Activated naive CD4-positive, alpha-beta T cell treated with anti-CD3 and anti-CD28 coated beads, Interleukin-2, amount 10 ng/mL, durations not matched to agents 7 days and 5 days (primary cell): Measurements from ENCODE around the gene ZNF791.
A peak's percentile ranks its signal among the peaks of the same experiment; 100 is the strongest.
"Not testable (repeated sequence)": the region's sequence is repeated elsewhere in the genome, so short reads cannot be mapped to it uniquely, and the experiment has no call there.

Experiments used
- CTCF ChIA-PET: fragments of 350-600 bp; sonication (Branson Sonifier 250); formaldehyde crosslinking; loops from one replicate; lab custom pipeline; 2021; ENCODE audit warnings: antibody characterized with exemption; lab: Charles Lee
- DNase-seq: peaks from one replicate; pipeline ENCODE4 v3.0.0-alpha.2; 2020
- H3K27ac Mint-ChIP-seq: one replicate; pipeline ENCODE4 v1.8.0; 2021; ENCODE audit warnings: mild to moderate bottlenecking, moderate library complexity, mixed read lengths
- H3K27me3 Mint-ChIP-seq: one replicate; pipeline ENCODE4 v1.8.0; 2021; ENCODE audit warnings: mild to moderate bottlenecking, mixed read lengths
- H3K36me3 Mint-ChIP-seq: one replicate; pipeline ENCODE4 v1.8.0; 2021; ENCODE audit warnings: mixed read lengths
- H3K4me1 Mint-ChIP-seq: one replicate; pipeline ENCODE4 v1.8.0; 2021; ENCODE audit warnings: mixed read lengths
- H3K4me3 Mint-ChIP-seq: one replicate; pipeline ENCODE4 v1.8.0; 2021; ENCODE audit warnings: mild to moderate bottlenecking, moderate library complexity, mixed read lengths
- H3K9me3 Mint-ChIP-seq: one replicate; pipeline ENCODE4 v1.8.0; 2021; ENCODE audit warnings: mixed read lengths

Gene ZNF791

GRCh38 chr19:12666265-12667048, 55.7 kb downstream of the ZNF791 start, which contains the start of the genes MAN2B1 and WDR83:
TSS of gene MAN2B1 (minus strand) at chr19:12666742. CDS start at chr19:12666701, 41 bp downstream.
TSS of gene WDR83 (plus strand) at chr19:12666807. CDS start at chr19:12669791, 2,984 bp downstream.
- H3K4me3 Mint-ChIP-seq: peak within 1 kb of the TSS; percentile 82
- peaks cover 30% of the 10 kb centered on the region for H3K36me3 Mint-ChIP-seq
- H3K27ac Mint-ChIP-seq: peak within 1 kb of the TSS; percentile 81
- H3K9me3 Mint-ChIP-seq: no peaks in the 10 kb centered on the region
- DNase-seq: peak; percentile 85
- no peaks in the 10 kb centered on the region for H3K27me3 Mint-ChIP-seq
- H3K4me1 Mint-ChIP-seq: peaks cover 62% of the 10 kb centered on the region
- CTCF ChIA-PET: interaction anchor here (0.7 to 2.0 kb wide), 4 partner anchors 10 to 102 kb away, joined by 3 to 13 read pairs (median 4); no protein-coding TSS in a partner anchor

GRCh38 chr19:12667731-12668302, 57.1 kb downstream of the ZNF791 start:
- H3K4me3 Mint-ChIP-seq: peak overlapping the region; percentile 82
- H3K27ac Mint-ChIP-seq: peak overlapping the region; percentile 99
- no peaks in the 10 kb centered on the region for H3K27me3 Mint-ChIP-seq
- peaks cover 68% of the 10 kb centered on the region for H3K4me1 Mint-ChIP-seq
- CTCF ChIA-PET: interaction anchor here (0.7 to 1.0 kb wide), 4 partner anchors 59 to 870 kb away, joined by 3 read pairs; no protein-coding TSS in a partner anchor
- no peaks in the 10 kb centered on the region for H3K9me3 Mint-ChIP-seq
- H3K36me3 Mint-ChIP-seq: peaks cover 38% of the 10 kb centered on the region
- DNase-seq: no peak

GRCh38 chr19:12668346-12668745, 57.6 kb downstream of the ZNF791 start:
- Mint-ChIP-seq H3K27ac (peak overlapping the region; percentile 99), H3K9me3 (no peaks in the 10 kb centered on the region), H3K36me3 (peaks cover 35% of the 10 kb centered on the region), H3K27me3 (no peaks in the 10 kb centered on the region), H3K4me1 (peaks cover 67% of the 10 kb centered on the region), H3K4me3 (peak overlapping the region; percentile 82)
- CTCF ChIA-PET: interaction anchor here (0.7 to 1.0 kb wide), 4 partner anchors 59 to 871 kb away, joined by 3 read pairs; no protein-coding TSS in a partner anchor
- DNase-seq: no peak

- H3K27ac Mint-ChIP-seq: peak overlapping the region; percentile 99
- peak; percentile 82 for DNase-seq
- peak overlapping the region; percentile 82 for H3K4me3 Mint-ChIP-seq
- peaks cover 62% of the 10 kb centered on the region for H3K4me1 Mint-ChIP-seq
- H3K27me3 Mint-ChIP-seq: no peaks in the 10 kb centered on the region
- H3K9me3 Mint-ChIP-seq: no peaks in the 10 kb centered on the region
- peaks cover 31% of the 10 kb centered on the region for H3K36me3 Mint-ChIP-seq
- CTCF ChIA-PET: interaction anchor here (0.9 to 1.3 kb wide), 3 partner anchors 29 to 871 kb away, joined by 3 read pairs; no protein-coding TSS in a partner anchor
Observed at GRCh38 chr19:12668932-12669269, 58.2 kb downstream of the ZNF791 start.

GRCh38 chr19:12669270-12670158, 58.8 kb downstream of the ZNF791 start:
- H3K4me3 Mint-ChIP-seq: peak overlapping the region; percentile 82
- DNase-seq: peak; percentile 78
- peaks cover 59% of the 10 kb centered on the region for H3K4me1 Mint-ChIP-seq
- no peaks in the 10 kb centered on the region for H3K27me3 Mint-ChIP-seq
- peaks cover 30% of the 10 kb centered on the region for H3K36me3 Mint-ChIP-seq
- H3K9me3 Mint-ChIP-seq: no peaks in the 10 kb centered on the region
- CTCF ChIA-PET: interaction anchor here (0.6 to 1.3 kb wide), 2 partner anchors 30 to 59 kb away, joined by 3 read pairs; no protein-coding TSS in a partner anchor
- peak overlapping the region; percentile 99 for H3K27ac Mint-ChIP-seq

- Mint-ChIP-seq H3K27me3 (no peaks in the 10 kb centered on the region), H3K36me3 (peaks cover 28% of the 10 kb centered on the region), H3K9me3 (no peaks in the 10 kb centered on the region), H3K4me3 (peak overlapping the region; percentile 82), H3K4me1 (peaks cover 51% of the 10 kb centered on the region), H3K27ac (peak overlapping the region; percentile 99)
- CTCF ChIA-PET: interaction anchor here (0.6 to 6.4 kb wide), 5 partner anchors 10 to 106 kb away, joined by 3 to 35 read pairs (median 5); no protein-coding TSS in a partner anchor
- DNase-seq: no peak
Observed at GRCh38 chr19:12670159-12670928, 59.6 kb downstream of the ZNF791 start.

GRCh38 chr19:12672744-12673143, 62.0 kb downstream of the ZNF791 start:
- Mint-ChIP-seq H3K36me3 (peaks cover 46% of the 10 kb centered on the region), H3K4me1 (peaks cover 47% of the 10 kb centered on the region), H3K9me3 (no peaks in the 10 kb centered on the region), H3K27ac (no peak overlapping the region), H3K4me3 (no peak overlapping the region), H3K27me3 (no peaks in the 10 kb centered on the region)
- no peak for DNase-seq
- CTCF ChIA-PET: interaction anchor here (1.0 to 6.4 kb wide), 10 partner anchors 12 to 749 kb away, joined by 3 to 35 read pairs (median 4); partner anchors contain the start of gene ZNF709

- Mint-ChIP-seq H3K4me3 (no peak overlapping the region), H3K9me3 (no peaks in the 10 kb centered on the region), H3K27me3 (no peaks in the 10 kb centered on the region), H3K4me1 (peaks cover 36% of the 10 kb centered on the region), H3K36me3 (peaks cover 54% of the 10 kb centered on the region), H3K27ac (no peak overlapping the region)
- no peak for DNase-seq
- CTCF ChIA-PET: interaction anchor here (1.6 to 6.4 kb wide), 2 partner anchors 112 to 114 kb away, joined by 5 to 35 read pairs; no protein-coding TSS in a partner anchor
Observed at GRCh38 chr19:12675399-12675798, 64.7 kb downstream of the ZNF791 start.

GRCh38 chr19:12675940-12676339, 65.2 kb downstream of the ZNF791 start:
- DNase-seq: no peak

GRCh38 chr19:12676384-12676792, 65.7 kb downstream of the ZNF791 start:
- CTCF ChIA-PET: interaction anchor here (0.7 to 6.4 kb wide), 9 partner anchors 10 to 171 kb away, joined by 3 to 35 read pairs (median 4); partner anchors contain the start of genes MAN2B1, WDR83 and ZNF564
- Mint-ChIP-seq H3K27ac (no peak overlapping the region), H3K9me3 (no peaks in the 10 kb centered on the region), H3K4me3 (no peak overlapping the region), H3K4me1 (peaks cover 35% of the 10 kb centered on the region), H3K36me3 (peaks cover 60% of the 10 kb centered on the region), H3K27me3 (no peaks in the 10 kb centered on the region)
- DNase-seq: peak; percentile 92

More at GRCh38 chr19:12675940-12676339, 65.2 kb downstream of the ZNF791 start:
- no peak overlapping the region for H3K4me3 Mint-ChIP-seq
- no peaks in the 10 kb centered on the region for H3K27me3 Mint-ChIP-seq
- no peak overlapping the region for H3K27ac Mint-ChIP-seq
- H3K36me3 Mint-ChIP-seq: peaks cover 55% of the 10 kb centered on the region
- H3K4me1 Mint-ChIP-seq: peaks cover 32% of the 10 kb centered on the region
- CTCF ChIA-PET: interaction anchor here (1.1 to 6.4 kb wide), 6 partner anchors 10 to 172 kb away, joined by 3 to 35 read pairs (median 4); partner anchors contain the start of genes MAN2B1 and WDR83
- no peaks in the 10 kb centered on the region for H3K9me3 Mint-ChIP-seq

GRCh38 chr19:12676928-12677327, 66.2 kb downstream of the ZNF791 start:
- peaks cover 60% of the 10 kb centered on the region for H3K36me3 Mint-ChIP-seq
- no peaks in the 10 kb centered on the region for H3K27me3 Mint-ChIP-seq
- H3K4me3 Mint-ChIP-seq: no peak overlapping the region
- CTCF ChIA-PET: interaction anchor here (0.7 to 2.2 kb wide), 8 partner anchors 11 to 171 kb away, joined by 3 to 6 read pairs (median 4); partner anchors contain the start of genes MAN2B1, WDR83 and ZNF564
- H3K4me1 Mint-ChIP-seq: peaks cover 31% of the 10 kb centered on the region
- no peak overlapping the region for H3K27ac Mint-ChIP-seq
- no peak for DNase-seq
- H3K9me3 Mint-ChIP-seq: no peaks in the 10 kb centered on the region

GRCh38 chr19:12678039-12678438, 67.3 kb downstream of the ZNF791 start:
- H3K36me3 Mint-ChIP-seq: peaks cover 52% of the 10 kb centered on the region
- CTCF ChIA-PET: interaction anchor here (0.7 to 2.2 kb wide), 4 partner anchors 17 to 288 kb away, joined by 3 to 6 read pairs (median 4); partner anchors contain the start of gene ZNF564
- H3K4me1 Mint-ChIP-seq: peaks cover 31% of the 10 kb centered on the region
- not testable (repeated sequence) for H3K27ac Mint-ChIP-seq, DNase-seq, H3K4me3 Mint-ChIP-seq, H3K9me3 Mint-ChIP-seq, H3K27me3 Mint-ChIP-seq
